OCI-LY1 (cell line): ENCODE results near the gene AAK1.

Source experiments
- EZH2 ChIP-seq: fragments of 200-600 bp; sonication (generic), shearing (Covaris generic); IDR thresholded peaks from 2 replicates; pipeline ENCODE4 v1.8.0; 2017; ENCODE audit warnings: borderline replicate concordance, mixed run types, mild to moderate bottlenecking, antibody characterized with exemption, low read length, moderate library complexity, mixed read lengths
- TF ChIP-seq, protein P1 (sequence below): fragments of 200-600 bp; sonication (generic), shearing (Covaris generic); IDR thresholded peaks from 2 replicates; pipeline ENCODE4 v1.5.1; 2017; ENCODE audit warnings: mild to moderate bottlenecking, antibody characterized with exemption, low read length, moderate library complexity, mixed read lengths

DNA sequence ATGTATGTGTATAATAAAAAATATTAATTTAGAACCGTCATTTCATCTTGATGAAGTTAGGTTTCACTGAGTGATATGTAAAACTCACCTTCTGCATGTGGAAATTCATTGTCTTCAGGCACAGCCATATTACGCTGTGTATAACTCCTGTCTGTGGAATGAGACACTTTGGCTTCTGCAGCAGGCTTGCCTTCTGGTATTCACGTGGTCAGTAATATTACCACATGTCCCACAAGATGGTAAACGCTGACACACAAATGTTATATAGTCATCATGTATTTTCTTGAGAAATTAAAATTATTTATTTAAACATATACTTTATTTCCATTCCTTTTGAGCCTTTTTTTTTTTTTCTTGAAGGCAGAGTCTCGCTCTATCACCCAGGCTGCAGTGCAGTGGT, 25.1 kb upstream of the AAK1 start:
- TF ChIP-seq, protein P1, sequence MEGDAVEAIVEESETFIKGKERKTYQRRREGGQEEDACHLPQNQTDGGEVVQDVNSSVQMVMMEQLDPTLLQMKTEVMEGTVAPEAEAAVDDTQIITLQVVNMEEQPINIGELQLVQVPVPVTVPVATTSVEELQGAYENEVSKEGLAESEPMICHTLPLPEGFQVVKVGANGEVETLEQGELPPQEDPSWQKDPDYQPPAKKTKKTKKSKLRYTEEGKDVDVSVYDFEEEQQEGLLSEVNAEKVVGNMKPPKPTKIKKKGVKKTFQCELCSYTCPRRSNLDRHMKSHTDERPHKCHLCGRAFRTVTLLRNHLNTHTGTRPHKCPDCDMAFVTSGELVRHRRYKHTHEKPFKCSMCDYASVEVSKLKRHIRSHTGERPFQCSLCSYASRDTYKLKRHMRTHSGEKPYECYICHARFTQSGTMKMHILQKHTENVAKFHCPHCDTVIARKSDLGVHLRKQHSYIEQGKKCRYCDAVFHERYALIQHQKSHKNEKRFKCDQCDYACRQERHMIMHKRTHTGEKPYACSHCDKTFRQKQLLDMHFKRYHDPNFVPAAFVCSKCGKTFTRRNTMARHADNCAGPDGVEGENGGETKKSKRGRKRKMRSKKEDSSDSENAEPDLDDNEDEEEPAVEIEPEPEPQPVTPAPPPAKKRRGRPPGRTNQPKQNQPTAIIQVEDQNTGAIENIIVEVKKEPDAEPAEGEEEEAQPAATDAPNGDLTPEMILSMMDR = no peak
- no peak for TF ChIP-seq EZH2
